Neural crest cell (in vitro differentiated cells): ENCODE results near the gene MSGN1. TPM values are rescaled to one million over a fixed set of nuclear protein-coding genes. Genes with fewer than 3 reads are reported as not detected.

Source experiments
- DNase-seq: peaks from one replicate; pipeline ENCODE4 v3.0.0; 2021; ENCODE audit warnings: low read depth, mixed read lengths, low spot score
- H3K27ac Mint-ChIP-seq: one replicate; pipeline ENCODE4 v1.8.0; 2021; ENCODE audit warnings: mild to moderate bottlenecking, mixed read lengths; ENCODE audit not compliant: unreplicated experiment
- H3K27me3 Mint-ChIP-seq: 2 replicates; pipeline ENCODE4 v1.8.0; 2021; ENCODE audit warnings: low read depth, mild to moderate bottlenecking, mixed read lengths
- H3K36me3 Mint-ChIP-seq: 2 replicates; pipeline ENCODE4 v1.8.0; 2021; ENCODE audit warnings: low read depth, mild to moderate bottlenecking, mixed read lengths
- H3K4me1 Mint-ChIP-seq: 2 replicates; pipeline ENCODE4 v1.8.0; 2021; ENCODE audit warnings: mixed read lengths
- H3K4me3 Mint-ChIP-seq: one replicate; pipeline ENCODE4 v1.8.0; 2021; ENCODE audit warnings: mild to moderate bottlenecking, mixed read lengths
- H3K9me3 Mint-ChIP-seq: 2 replicates; pipeline ENCODE4 v1.8.0; 2021; ENCODE audit warnings: mixed read lengths
- CTCF ChIP-seq: fragments of 200-600 bp; sonication (generic); conservative IDR thresholded peaks from 2 replicates; pipeline ENCODE4 v1.5.0; 2021; ENCODE audit warnings: antibody characterized with exemption, mild to moderate bottlenecking
- total RNA-seq: library from RNA; stranded (reverse); gene quantifications from 2 replicates; pipeline ENCODE4 v1.2.1, GENCODE V29; 2021

MSGN1 gene
- total RNA-seq, 1 donor from 2014 or later = not detected

GRCh38 chr2:17864676-17865075 lies 48.4 kb downstream of the MSGN1 start:
- no peaks in the 10 kb centered on the region for H3K9me3 Mint-ChIP-seq
- DNase-seq = no peak
- H3K27ac Mint-ChIP-seq = no peak overlapping the region
- H3K4me3 Mint-ChIP-seq = no peak overlapping the region
- H3K36me3 Mint-ChIP-seq = no peaks in the 10 kb centered on the region
- TF ChIP-seq CTCF = no peak
- no peaks in the 10 kb centered on the region for H3K4me1 Mint-ChIP-seq
- peaks cover 18% of the 10 kb centered on the region for H3K27me3 Mint-ChIP-seq

- no peak for TF ChIP-seq CTCF
- no peak for DNase-seq
- Mint-ChIP-seq H3K36me3 (no peaks in the 10 kb centered on the region), H3K27ac (no peak overlapping the region), H3K4me1 (no peaks in the 10 kb centered on the region), H3K4me3 (no peak overlapping the region), H3K27me3 (peaks cover 7% of the 10 kb centered on the region), H3K9me3 (no peaks in the 10 kb centered on the region)
Observed at GRCh38 chr2:17867133-17867532, 50.9 kb downstream of the MSGN1 start.

Other genes starting within 250 kb of the MSGN1 start
- 33.6 and 38.2 TPM in 2 replicates for gene SMC6, start 62.6 kb upstream of the MSGN1 start, total RNA-seq
- 29.7 and 31.2 TPM in 2 replicates for gene GEN1, start 62.3 kb upstream of the MSGN1 start, total RNA-seq
- 1.4 and 2.7 TPM in 2 replicates for gene KCNS3, start 62.2 kb downstream of the MSGN1 start, total RNA-seq